ENCODE measurements around the gene ATP11A.
"Not testable (repeated sequence)": the region's sequence is repeated elsewhere in the genome, so short reads cannot be mapped to it uniquely, and the experiment has no call there.

The ATP11A gene

DNA sequence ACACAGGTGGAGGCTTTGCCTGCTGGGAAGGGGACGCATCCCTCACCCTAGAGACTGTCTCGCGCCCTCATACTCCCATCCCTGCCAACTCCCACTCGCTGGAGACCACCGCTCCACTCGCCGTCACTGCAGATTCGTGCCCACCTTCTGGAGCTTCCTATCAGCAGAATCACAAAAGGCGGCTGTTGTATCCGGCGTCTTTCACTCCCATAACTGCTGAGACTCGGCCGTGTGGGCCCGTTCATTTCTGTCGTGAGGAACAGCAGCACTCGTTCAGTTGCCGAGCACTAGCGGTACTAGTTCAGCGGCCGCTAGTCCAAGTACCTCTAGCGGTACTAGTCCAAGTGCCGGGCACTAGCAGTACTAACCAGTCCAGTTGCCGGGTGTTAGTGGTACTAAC lies 154.6 kb downstream of the ATP11A start:
- no peak for DNase-seq

DNA sequence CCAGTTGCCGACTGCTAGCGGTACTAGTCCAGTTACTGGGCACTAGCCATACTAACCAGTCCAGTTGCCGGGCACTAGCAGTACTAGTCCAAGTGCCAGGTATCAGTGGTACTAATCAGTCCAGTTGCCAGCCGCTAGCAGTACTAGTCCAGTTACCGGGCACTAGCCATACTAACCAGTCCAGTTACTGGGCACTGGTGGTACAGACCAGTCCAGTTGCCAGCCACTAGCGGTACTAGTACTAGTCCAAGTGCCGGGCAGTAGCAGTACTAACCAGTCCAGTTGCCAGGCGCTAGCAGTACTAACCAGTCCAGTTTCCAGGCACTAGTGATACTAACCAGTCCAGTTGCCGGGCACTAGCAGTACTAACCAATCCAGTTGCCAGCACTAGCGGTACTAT lies 155.0 kb downstream of the ATP11A start:
- no peak for DNase-seq

DNA sequence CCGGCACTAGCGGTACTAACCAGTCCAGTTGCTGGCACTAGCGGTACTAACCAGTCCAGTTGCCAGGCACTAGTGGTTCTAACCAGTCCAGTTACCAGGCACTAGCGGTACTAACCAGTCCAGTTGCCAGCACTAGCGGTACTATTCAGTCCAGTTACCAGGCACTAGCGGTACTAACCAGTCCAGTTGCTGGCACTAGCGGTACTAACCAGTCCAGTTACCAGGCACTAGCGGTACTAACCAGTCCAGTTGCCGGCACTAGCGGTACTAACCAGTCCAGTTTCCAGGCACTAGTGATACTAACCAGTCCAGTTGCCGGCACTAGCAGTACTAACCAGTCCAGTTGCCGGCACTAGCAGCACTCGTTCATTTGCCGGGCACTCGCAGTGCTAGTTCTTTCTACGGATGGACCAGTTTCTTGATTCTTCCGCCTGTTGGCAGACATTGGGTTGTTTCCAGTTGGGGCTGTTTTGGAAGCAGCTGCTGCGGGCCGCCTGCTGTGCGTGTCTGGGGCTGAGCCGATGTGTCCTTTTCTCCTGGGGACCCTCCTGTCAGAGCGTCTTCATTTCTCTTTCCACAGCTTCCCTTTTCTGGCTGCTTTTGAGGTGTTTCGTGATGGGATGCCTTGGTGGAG lies 155.8 kb downstream of the ATP11A start:
- DNase-seq = no peak

DNA sequence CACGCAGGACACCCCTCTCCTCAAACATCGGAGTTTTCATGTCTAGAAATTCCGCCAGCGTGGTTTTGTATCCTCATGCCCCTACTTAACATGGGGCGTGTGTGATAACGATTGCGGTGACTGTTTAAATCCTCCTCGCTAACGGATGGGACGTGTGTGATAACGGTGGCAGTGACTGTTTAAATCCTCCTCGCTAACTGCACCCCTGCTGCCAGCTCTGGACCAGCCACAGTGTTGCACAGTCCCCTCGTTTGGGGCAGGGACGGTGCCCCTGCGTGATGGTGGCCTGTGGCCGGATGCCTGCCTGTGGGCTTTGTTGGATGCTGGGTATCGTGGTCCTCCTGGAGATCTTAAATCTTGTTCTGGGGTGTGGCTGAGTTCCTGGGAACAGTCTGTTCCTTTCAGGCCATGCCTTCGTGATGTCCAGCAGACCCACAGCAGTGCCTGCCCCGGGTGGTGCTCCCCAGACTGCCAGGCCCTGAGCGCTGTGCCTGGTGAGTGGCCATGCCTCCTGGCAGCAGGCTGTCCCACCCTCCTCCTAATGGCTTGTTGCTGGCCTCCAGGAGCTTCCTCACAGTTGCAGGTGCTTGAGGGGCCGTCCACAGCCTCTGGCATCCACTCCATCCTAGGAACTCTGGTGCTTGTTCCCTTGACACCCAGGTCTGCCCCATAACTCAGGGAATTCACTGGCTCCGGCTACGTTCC lies 156.7 kb downstream of the ATP11A start:
- no peak for DNase-seq

DNA sequence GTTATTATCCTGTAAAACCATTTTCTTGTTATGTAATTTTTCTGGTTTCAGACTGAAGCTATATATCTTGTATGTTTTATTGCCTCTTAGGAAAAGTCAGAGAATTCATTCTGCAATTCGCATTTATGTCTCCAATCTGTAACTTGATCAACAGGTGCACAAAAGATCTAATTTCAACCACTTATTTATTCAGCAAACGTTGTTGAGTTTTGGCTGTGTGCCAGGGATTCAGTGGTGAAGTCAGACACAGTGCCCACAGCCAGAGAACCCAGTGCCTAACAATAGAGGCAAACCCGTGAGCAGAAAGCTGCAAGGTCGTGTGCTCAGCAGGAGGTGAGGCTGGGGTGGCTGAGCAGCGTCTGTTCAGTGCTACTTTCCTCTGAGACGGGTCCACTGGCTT lies 159.7 kb downstream of the ATP11A start:
- no peak for DNase-seq

DNA sequence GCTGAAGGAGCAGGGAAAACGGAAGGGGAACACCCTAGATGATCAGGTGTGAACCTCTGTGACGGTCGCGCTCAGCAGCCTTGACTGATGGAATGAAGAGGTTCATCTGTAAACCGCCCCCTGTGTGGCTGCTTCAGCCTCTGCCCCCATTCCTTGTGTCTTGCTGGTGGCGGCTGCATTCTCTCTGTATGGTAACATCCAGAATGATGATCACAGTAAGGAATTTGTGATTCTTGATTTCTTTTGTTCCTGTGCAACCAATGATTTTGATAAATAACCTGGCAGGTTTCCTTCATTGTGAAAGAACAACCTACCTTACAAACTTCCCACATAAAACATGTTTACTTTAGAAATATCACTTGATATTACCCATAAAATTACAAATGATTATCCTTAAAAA lies 160.4 kb downstream of the ATP11A start:
- no peak for DNase-seq

DNA sequence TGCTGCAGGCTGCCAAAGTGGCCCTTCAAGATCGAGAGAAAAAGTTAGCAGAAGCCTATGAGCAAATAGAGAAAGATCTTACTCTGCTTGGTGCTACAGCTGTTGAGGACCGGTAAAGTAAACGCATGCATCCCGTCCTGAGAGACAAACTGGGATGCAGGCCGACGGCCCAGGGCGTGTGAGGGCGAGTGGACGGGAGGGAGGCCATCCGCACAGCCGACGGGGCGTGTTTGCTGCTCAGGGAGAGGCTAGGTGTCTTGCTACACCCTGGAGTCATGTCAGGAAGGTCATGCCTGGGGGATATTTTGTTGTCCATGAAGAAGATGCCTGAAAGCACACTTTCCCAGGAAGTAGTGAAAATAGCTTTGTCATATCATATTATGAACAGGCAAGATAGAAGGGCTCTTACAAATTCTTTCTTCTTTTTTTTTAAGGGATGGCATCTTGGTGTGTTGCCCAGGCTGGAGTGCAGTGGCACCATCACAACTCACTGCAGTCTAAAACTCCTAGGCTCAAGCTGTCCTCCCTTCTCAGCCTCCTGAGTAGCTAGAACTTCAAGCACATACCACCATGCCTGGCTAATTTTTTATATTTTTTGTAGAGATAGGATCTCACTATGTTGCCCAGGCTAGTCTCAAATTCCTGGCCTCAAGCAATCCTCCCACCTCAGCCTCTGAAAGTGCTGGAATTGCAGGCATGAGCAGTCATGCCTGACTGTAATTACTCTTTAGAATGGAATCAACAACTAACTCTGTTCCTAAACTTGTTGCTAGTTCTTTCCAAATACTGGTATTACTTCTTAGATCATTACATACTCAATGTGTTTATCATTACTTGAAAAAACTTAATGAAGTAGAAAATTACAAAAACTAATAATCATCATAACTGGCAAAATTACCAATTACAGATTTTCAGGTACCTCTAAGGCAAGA lies 161.5 kb downstream of the ATP11A start:
- no peak for DNase-seq

DNA sequence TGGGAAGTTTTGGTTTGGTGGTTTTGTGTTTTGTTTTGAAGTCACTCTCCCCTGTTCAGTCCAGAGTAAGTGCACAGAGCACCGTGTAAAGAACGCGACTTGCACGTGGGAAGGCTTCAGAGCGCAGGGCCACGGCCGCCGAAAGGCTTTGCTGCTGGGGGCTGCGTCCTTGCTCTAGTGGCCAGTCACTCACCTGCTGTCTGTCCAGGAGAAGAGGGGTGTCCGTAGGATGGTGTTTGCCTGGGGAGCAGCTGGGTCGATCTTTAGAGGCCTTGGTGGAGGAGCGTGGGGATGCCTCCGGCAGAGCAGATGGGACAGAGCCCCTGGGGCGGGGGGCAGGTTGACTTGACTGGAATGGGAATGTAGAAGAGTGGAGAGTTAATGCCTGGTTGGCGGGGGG lies 162.6 kb downstream of the ATP11A start:
- no peak for DNase-seq

DNA sequence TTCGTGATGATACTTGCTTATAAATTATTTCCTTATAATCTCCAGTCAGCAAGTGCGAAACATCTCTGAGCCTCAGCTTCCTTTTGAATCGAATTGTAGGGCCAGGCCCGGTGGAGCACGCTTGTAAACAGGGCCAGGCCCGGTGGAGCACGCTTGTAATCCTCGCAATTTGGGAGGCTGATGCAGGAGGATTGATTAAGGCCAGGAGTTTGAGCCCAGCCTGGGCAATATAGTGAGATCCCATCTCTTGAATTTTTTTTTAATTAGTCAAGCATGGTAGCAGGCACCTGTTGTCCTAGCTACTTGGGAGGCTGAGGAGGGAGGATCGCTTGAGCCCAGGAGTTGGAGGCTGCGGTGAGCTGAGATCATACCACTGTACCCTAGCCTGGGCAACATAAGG lies 163.0 kb downstream of the ATP11A start:
- DNase-seq = no peak

DNA sequence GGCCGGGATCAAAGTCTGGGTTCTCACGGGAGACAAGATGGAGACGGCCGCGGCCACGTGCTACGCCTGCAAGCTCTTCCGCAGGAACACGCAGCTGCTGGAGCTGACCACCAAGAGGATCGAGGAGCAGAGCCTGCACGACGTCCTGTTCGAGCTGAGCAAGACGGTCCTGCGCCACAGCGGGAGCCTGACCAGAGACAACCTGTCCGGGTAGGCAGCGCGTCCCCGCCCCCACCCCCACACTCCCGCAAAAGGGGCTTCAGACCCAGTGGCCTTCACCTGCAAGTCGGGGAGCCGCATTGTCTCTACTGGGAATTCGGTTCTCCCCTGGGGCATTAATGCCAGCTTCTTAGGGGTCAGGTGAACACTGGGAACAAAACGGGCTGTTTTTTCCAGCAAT lies 164.5 kb downstream of the ATP11A start:
- DNase-seq = no peak

DNA sequence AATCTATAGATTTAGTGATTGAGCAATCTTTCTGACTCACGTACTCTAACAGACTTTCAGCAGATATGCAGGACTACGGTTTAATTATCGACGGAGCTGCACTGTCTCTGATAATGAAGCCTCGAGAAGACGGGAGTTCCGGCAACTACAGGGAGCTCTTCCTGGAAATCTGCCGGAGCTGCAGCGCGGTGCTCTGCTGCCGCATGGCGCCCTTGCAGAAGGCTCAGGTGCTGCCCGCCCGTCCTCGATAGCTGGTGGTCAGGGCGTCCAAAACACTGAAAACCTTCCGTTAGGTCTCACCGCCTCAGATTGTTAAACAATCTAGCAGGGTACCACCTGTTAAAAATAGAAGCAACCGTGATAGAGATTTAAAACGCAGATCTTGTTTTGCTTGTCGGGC lies 166.0 kb downstream of the ATP11A start:
- DNase-seq = no peak

DNA sequence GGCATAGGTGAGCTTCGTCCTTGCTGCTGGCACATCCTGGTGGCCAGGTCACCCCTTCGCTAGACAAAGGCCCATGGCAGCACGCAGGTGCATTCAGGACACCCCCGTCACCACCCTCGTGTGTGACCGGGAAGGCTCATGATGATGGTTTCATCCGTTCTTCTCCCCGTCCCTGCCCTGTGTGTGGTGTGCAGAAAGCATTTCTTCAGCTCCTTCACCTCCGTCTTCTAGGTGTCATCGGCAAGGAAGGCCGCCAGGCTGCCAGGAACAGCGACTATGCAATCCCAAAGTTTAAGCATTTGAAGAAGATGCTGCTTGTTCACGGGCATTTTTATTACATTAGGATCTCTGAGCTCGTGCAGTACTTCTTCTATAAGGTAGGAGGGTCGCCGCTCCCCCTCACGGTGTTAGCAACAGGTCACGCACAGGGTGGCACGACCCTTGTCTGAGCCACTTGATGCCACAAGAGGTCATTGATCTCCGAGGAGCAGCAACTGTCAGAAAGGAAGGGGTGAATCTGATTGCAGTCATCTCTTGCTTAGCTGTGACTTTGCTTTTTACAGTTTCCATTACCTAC lies 168.2 kb downstream of the ATP11A start:
- DNase-seq = no peak

DNA sequence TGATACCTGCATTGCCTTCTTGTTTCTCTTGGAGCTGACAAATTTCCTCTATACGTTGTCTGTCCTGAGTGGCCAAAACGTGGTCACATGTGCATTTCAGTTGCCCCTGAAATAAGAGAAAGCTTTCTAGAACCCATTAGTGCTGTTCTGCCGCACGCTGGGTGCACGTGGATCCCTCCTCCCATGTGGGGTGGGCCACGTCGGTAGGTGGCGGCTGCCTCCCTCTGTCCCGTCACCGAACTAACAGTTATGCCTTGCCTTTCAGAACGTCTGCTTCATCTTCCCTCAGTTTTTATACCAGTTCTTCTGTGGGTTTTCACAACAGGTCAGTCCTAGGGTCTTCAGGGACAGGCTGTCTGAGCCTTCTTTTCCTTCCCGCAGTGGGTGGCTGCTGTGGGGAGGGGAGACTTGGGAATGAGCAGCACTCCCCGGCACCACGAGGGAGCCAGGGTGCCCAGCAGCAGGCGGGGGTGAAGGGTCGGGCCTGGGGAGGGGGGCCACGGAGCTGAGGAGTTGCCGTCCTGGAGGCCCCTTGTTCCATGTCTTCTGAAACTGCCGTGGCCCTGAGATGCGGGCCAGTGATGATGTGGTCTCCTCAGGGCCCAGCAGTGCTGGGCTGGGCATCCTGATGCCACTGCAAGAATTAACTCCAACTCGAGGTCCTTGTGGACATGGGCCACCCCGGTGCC lies 169.4 kb downstream of the ATP11A start:
- DNase-seq = no peak

DNA sequence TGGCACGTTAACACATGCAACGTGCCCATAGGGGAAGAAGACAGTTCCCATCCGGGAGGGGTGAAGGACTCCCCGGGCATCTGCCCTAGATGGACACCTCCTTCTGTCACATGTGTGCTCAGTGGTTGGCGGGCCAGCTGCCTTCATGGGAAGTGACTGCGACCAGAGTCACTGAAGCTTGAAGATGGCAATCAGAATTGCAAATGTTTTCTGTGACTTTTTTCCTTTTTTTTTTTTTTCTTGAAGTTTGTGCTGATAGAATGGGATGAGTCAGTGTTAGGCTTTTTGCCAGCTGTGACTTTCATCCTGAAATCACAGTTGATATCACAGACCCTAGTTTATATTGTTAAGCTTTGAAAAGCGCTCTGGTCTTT lies 170.0 kb downstream of the ATP11A start:
- no peak for DNase-seq

DNA sequence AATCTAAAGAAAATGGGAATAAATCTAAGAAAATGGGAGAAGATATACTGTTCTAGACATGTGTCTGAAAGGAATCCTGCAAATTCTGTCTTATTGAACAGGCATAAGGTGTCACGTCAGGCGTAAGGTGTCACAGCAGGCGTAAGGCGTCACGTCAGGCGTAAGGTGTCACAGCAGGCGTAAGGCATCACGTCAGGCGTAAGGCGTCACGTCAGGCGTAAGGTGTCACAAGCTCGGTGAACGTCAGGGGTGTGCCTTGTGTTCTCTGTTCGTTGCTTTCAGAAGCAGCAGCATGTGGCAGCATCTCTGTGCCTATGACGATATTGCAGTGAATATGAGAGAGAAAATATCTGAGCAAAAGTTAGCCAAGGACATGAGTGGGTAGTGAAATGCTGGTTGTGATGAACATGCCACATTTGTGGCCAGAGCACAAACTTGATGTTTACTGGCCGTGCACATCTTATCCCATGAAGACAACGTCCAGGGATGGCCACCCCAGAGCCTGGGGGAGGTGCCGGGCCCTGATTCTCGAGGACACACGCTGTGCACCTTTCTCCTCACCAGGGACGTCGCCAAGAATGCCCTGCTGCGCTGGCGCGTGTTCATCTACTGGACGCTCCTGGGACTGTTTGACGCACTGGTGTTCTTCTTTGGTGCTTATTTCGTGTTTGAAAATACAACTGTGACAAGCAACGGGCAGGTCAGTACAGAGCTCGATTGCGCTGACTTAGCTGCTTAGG lies 172.2 kb downstream of the ATP11A start:
- no peak for DNase-seq

DNA sequence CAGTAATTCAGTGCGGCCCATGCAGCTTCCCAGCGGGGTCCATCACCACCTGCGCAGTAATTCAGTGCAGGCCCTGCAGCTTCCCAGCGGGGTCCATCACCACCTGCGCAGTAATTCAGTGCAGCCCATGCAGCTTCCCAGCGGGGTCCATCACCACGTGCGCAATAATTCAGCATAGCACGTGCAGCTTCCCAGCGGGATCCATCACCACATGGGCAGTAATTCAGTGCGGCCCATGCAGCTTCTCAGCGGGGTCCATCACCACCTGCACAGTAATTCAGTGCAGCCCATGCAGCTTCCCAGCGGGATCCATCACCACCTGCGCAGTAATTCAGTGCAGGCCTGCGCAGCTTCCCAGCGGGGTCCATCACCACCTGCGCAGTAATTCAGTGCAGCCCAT lies 173.5 kb downstream of the ATP11A start:
- DNase-seq = not testable (repeated sequence)

DNA sequence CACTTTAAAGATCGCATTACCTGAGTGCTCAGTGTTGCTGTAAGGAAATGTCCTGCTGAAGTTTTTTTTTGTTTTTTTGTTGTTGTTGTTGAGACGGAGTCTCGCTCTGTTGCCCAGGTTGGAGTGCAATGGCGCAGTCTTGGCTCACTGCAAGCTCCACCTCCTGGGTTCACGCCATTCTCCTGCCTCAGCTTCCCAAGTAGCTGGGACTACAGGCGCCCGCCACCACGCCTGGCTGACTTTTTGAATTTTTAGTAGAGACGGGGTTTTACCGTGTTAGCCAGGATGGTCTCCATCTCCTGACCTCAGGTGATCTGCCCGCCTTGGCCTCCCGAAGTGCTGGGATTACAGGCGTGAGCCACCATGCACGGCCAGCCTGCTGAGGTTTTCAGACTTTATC lies 175.6 kb downstream of the ATP11A start:
- not testable (repeated sequence) for DNase-seq

DNA sequence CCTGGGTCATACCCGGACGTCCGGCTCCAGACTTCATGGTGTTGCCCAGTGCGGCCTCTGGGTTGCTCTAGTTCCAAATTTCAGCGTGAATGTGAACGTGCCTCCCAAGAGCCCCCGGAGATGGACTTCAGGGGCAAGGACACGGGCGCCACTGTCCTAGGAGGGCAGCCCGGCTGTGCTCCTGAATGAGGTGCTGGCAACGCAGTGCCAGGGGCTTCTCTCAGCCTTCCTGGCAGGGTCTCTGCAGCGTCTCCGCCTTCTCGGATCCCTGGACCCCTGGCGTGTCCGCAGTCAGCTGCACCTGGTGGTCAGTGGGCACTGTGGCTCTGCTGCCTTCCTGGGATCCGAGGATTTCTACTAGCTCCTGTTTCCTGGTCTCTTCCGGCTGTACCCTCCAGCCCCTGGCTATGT lies 177.5 kb downstream of the ATP11A start:
- DNase-seq = no peak

DNA sequence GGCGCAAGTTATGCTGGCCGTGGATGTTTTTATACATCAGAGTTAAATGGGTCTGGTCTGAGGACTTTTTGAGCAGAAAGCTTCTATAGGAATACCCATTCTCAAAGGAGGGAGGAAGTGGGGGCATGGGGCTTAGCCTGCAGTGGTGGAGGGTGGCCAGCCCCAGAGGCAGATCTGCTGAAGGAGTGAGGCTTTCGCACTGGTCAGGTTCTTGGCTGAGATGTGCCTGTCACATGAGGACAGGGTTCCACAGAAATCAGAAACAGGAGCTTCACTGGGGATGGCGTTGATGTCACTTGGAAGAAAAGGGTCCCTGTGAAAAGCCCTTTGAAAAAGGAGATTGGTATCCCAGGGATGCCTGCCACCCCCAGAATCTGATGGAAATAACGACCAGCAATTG lies 178.5 kb downstream of the ATP11A start:
- no peak for DNase-seq

DNA sequence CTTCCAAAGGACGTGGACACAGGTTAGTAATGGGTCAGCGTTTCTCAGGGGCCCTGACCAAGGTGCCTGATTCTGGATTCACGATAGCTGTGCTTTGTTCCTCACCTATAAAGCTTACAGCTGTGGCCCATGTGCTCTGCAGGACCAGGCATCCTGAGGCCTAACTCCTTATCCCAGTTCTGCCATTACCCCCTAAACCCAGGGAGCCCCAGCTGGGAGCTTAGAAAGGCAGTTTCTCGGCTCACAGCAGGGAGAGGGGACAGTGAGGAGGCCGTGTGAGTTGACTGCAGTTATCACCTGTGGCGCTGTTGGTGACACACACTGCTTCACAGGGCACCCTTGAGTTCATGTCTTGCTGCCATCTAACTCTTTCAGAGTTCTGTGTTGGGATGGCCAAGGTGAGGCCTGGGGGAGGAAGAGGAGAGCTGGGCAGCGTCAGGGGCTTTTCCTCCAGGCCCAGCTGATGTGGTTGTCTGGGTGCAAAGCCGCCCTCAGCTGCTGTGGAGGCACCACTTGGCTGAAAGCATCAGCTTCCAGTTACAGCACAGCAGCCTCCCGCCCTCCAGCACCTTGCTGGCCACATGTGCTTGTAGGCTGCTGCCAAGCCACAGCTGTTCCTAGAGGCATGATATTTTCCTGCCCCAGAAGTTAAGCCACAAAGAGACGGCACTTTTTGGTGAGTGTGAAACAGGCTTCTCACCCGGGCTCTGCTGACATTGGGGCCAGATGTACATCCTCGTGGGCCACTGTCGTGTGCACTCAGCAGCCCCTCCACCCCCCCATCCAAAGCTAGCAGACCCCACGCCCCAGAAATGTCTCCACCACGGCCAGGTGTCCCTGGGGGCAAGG lies 179.6 kb downstream of the ATP11A start:
- no peak for DNase-seq

DNA sequence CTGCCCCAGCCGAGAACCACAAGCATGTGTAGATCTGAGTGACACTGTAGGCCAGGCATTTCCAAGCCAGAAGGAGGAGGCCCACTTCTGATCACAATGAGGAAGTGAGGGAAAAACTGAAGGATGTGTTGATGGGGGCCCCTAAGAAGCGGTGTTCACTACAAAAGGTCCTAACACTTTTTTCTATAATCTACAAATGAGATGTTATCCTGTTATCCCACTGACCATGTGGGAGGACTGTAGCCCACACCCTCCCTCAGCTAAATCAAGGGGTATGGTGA lies 180.2 kb downstream of the ATP11A start:
- no peak for DNase-seq

All from activated CD4-positive, alpha-beta T cell treated with anti-CD3 and anti-CD28 coated beads, Interleukin-2, amount 50 U/mL, for 1 hour (primary cell).